SK-N-MC (cell line): Measurements from ENCODE around the gene RGL1.

Source experiments
- EZH2 ChIP-seq: fragments of 200-600 bp; sonication (generic); IDR thresholded peaks from one replicate; pipeline ENCODE4 v1.6.1; 2017; ENCODE audit warnings: antibody characterized with exemption
- POLR2AphosphoS5 ChIP-seq: IDR thresholded peaks from 2 replicates; pipeline ENCODE4 v1.6.1; 2012; ENCODE audit warnings: mild to moderate bottlenecking, low read depth, low read length, borderline replicate concordance

- TF ChIP-seq POLR2AphosphoS5 (no peak), EZH2 (no peak)
These were observed 74.6 kb downstream of the RGL1 start for GRCh38 chr1:183879494-183879893.
